ENCODE results near the gene LTBP1. TPM values are rescaled to one million over a fixed set of nuclear protein-coding genes. Genes with fewer than 3 reads are reported as not detected.

LTBP1 gene
- total and polyA plus RNA-seq, 2 experiments from 2014 or later = 15.7 to 49.8 TPM

- TF ChIP-seq ZNF462 (CRISPR knock-in tag; IDR thresholded peaks at IDR 0.05) (no peak), REST (IDR thresholded peaks at IDR 0.05; ENCODE audit: unreplicated experiment) (no peak)
Measured at GRCh38 chr2:33214857-33215256, 268.1 kb downstream of the LTBP1 start (continued).

GRCh38 chr2:33215299-33215698 lies 268.5 kb downstream of the LTBP1 start:
- no peak for TF ChIP-seq STAT1 (IDR thresholded peaks at IDR 0.05; ENCODE audit: unreplicated experiment)
- TF ChIP-seq CTCF (conservative IDR thresholded peaks at IDR 0.05; ENCODE audit: low read depth in 2 of 2) = peak; percentile 26 to 47; a peak in 3 of 4 replicates
- no peak overlapping the region for H3K27ac Mint-ChIP-seq
- H4K20me1 ChIP-seq (replicated peaks; ENCODE audit: insufficient read depth) = no peaks in the 10 kb centered on the region
- H3K79me2 ChIP-seq (replicated peaks; ENCODE audit: insufficient read depth) = no peaks in the 10 kb centered on the region
- H3K4me2 ChIP-seq = no peak overlapping the region
- H3K4me1 ChIP-seq (ENCODE audit: insufficient read depth) = peaks cover 15% of the 10 kb centered on the region; the same call in 1 of the 2 replicates
- no peaks in the 10 kb centered on the region for H3K36me3 Mint-ChIP-seq (ENCODE audit: low read depth)
- H3F3A ChIP-seq (replicated peaks; ENCODE audit: low read depth) = no peaks in the 10 kb centered on the region
- H3K9me3 Mint-ChIP-seq = no peaks in the 10 kb centered on the region
- DNase-seq (ENCODE audit: low spot score) = peak; percentile 13
- H3K27me3 ChIP-seq (ENCODE audit: insufficient read depth) = no peaks in the 10 kb centered on the region
- no peak overlapping the region for H2AFZ ChIP-seq
- no peak; the same call in 2 of the 3 replicates for ATAC-seq
- H3K27me3 Mint-ChIP-seq (ENCODE audit: insufficient read depth, low read depth, poor library complexity) = no peaks in the 10 kb centered on the region
- H3K27ac ChIP-seq (ENCODE audit: low read depth) = no peak overlapping the region
- no peaks in the 10 kb centered on the region for H3K9me2 ChIP-seq (ENCODE audit: insufficient read depth)
- H3K36me3 ChIP-seq (ENCODE audit: insufficient read depth) = no peaks in the 10 kb centered on the region
- H3K4me3 ChIP-seq = no peak overlapping the region
- peaks cover 20% of the 10 kb centered on the region for H3K4me1 Mint-ChIP-seq
- no peak overlapping the region for H3K4me3 Mint-ChIP-seq

Measured in GM23338 (cell line).